Measurements from ENCODE around the gene MGARP.

The MGARP gene

DNA sequence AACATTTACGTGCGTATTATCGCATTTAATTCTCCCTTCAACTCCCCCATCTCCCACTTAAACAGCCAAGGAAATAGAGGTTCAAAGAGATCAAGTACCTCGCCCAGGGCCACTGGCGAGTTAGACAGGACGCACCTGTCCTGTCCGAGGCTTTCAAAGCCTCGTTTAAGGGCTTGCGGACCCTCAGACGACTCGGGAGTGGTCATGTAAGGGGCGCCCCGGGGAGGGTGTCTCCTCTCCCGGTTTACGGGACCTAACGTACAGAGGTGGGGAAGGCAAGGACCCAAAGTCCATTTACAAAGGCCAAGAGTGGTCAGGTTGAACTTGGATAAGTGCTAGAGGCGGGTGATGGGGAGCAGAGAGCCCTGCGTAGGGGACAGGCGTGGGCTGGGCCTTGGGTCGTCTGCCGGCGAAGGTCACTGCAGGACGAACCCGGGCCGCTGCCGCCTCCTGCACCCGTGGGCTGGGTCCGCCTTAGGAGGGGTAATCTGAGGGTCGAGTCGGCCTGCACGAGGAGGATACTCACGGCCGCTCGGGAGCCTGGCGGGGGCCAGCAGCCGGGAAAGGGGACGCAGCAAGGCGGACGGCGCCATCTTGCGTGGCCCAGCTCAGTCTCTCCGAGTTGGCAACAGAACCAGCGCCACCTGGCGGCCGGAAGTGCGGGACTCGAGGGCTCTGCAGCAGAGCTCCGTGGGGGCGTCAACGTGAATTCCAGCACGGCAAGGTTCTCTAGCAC, 15.3 kb upstream of the MGARP start:
- Histone ChIP-seq H3K27ac (ENCODE audit: low read depth, low read length) (no peak overlapping the region), H3K18ac (ENCODE audit: low read length) (peak overlapping the region; percentile 41), H2BK120ac (ENCODE audit: insufficient read depth, low read length, poor library complexity) (peak overlapping the region; percentile 57), H4K12ac (ENCODE audit: low read depth, low read length) (peak overlapping the region; percentile 51), H3K14ac (ENCODE audit: low read length) (peak overlapping the region; percentile 77), H2BK12ac (ENCODE audit: low read length) (no peak overlapping the region), H3K9me3 (ENCODE audit: insufficient read depth, low read depth, low read length) (no peaks in the 10 kb centered on the region), H3K4ac (ENCODE audit: low read depth, low read length) (peak overlapping the region; percentile 2), H3K79me2 (ENCODE audit: control insufficient read depth, insufficient read depth, low read length, poor library complexity) (peaks cover 5% of the 10 kb centered on the region), H3K4me3 (ENCODE audit: low read depth, low read length) (peak overlapping the region; percentile 81), H4K91ac (ENCODE audit: low read depth, low read length) (peak overlapping the region; percentile 59), H3K4me2 (ENCODE audit: low read length) (peak overlapping the region; percentile 79), H3K4me1 (ENCODE audit: control insufficient read depth in 1 of 2, insufficient read depth in 2 of 2, low read length in 2 of 2) (peaks cover 0 to 2% of the 10 kb centered on the region in 2 experiments), H2AFZ (ENCODE audit: insufficient read depth, low read length, poor library complexity) (peak overlapping the region; percentile 56), H4K8ac (ENCODE audit: low read depth, low read length) (peak overlapping the region; percentile 89), H3K79me1 (ENCODE audit: low read length) (peaks cover 4% of the 10 kb centered on the region), H2BK5ac (ENCODE audit: low read depth, low read length, poor library complexity) (no peak overlapping the region), H2AK5ac (ENCODE audit: low read length) (no peak overlapping the region), H3K36me3 (ENCODE audit: control insufficient read depth in 1 of 2, insufficient read depth in 2 of 2, low read length in 2 of 2) (peaks cover 4 to 11% of the 10 kb centered on the region in 2 experiments), H3K23ac (ENCODE audit: low read length) (no peak overlapping the region), H3K27me3 (ENCODE audit: insufficient read depth, low read length) (no peaks in the 10 kb centered on the region), H3K9ac (ENCODE audit: low read length) (peak overlapping the region; percentile 70)
- WGBS (ENCODE audit: extremely low coverage, insufficient coverage, insufficient read length) = no CpG with 5 or more reads among the region's 51 CpGs
- peak; percentile 95 to 99 for DNase-seq

DNA sequence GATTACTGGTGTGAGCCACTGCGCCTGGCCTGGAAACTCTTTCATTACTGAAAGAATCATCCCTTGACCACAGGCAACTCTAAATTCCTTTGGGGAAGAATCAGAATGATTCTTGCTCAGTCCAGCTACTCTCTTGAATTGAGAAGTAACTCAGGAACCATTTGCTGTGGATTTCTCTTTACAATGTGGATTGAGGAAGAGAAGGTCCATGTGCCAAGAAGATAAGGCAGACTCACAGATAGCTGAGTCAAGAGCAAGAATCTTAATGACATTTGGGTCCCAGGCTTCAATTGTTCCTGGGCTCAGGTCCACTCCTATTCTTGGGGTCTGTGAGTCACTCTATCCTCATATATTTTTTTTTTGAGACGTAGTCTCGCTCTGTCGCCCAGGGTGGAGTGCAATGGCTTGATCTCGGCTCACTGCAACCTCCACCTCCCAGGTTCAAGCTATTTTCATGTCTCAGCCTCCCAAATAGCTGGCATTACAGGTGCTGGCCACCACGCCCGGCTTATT, 6.2 kb upstream of the MGARP start:
- Histone ChIP-seq H3K27ac (ENCODE audit: low read depth, low read length) (no peak overlapping the region), H3K27me3 (ENCODE audit: insufficient read depth, low read length) (no peaks in the 10 kb centered on the region), H3K79me1 (ENCODE audit: low read length) (no peaks in the 10 kb centered on the region), H3K4me1 (ENCODE audit: control insufficient read depth in 1 of 2, insufficient read depth in 2 of 2, low read length in 2 of 2) (no peaks in the 10 kb centered on the region), H3K79me2 (ENCODE audit: control insufficient read depth, insufficient read depth, low read length, poor library complexity) (no peaks in the 10 kb centered on the region), H3K9me3 (ENCODE audit: insufficient read depth, low read depth, low read length) (no peaks in the 10 kb centered on the region), H3K4ac (ENCODE audit: low read depth, low read length) (no peak overlapping the region), H4K12ac (ENCODE audit: low read depth, low read length) (no peak overlapping the region), H3K23ac (ENCODE audit: low read length) (no peak overlapping the region), H4K8ac (ENCODE audit: low read depth, low read length) (no peak overlapping the region), H2AK5ac (ENCODE audit: low read length) (no peak overlapping the region), H3K4me2 (ENCODE audit: low read length) (no peak overlapping the region), H3K14ac (ENCODE audit: low read length) (no peak overlapping the region), H2BK5ac (ENCODE audit: low read depth, low read length, poor library complexity) (no peak overlapping the region), H3K18ac (ENCODE audit: low read length) (no peak overlapping the region), H2BK120ac (ENCODE audit: insufficient read depth, low read length, poor library complexity) (no peak overlapping the region), H2BK12ac (ENCODE audit: low read length) (no peak overlapping the region), H4K91ac (ENCODE audit: low read depth, low read length) (no peak overlapping the region), H3K36me3 (ENCODE audit: control insufficient read depth in 1 of 2, insufficient read depth in 2 of 2, low read length in 2 of 2) (peaks cover 5 to 6% of the 10 kb centered on the region in 2 experiments), H3K9ac (ENCODE audit: low read length) (no peak overlapping the region), H2AFZ (ENCODE audit: insufficient read depth, low read length, poor library complexity) (no peak overlapping the region), H3K4me3 (ENCODE audit: low read depth, low read length) (no peak overlapping the region)
- DNase-seq = no peak
- whole genome bisulfite sequencing (ENCODE audit: extremely low coverage, insufficient coverage, insufficient read length) = no CpG with 5 or more reads among the region's 7 CpGs

DNA sequence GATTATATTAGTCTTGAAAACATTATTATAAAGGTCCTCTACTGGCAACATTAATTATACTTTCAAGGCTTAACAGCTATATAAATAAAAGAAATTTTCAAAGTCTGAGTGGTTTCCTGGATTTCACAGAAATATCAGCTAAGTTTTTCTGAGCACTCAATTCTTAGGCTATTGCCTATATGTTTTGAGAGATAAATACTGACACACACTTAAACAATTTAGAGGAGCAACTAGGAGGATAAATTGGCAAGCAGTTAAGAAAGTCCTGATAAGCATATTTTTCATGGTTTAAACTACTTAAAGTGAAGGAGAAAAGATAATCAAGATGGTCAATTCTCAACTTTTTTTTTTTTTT, 2.7 kb upstream of the MGARP start:
- H4K91ac ChIP-seq (ENCODE audit: low read depth, low read length) = no peak overlapping the region
- peak in 1 of 2 donors; percentile 75 for DNase-seq
- H3K9ac ChIP-seq (ENCODE audit: low read length) = no peak overlapping the region
- H2AK5ac ChIP-seq (ENCODE audit: low read length) = no peak overlapping the region
- H4K12ac ChIP-seq (ENCODE audit: low read depth, low read length) = no peak overlapping the region
- H4K8ac ChIP-seq (ENCODE audit: low read depth, low read length) = no peak overlapping the region
- no peak overlapping the region for H3K23ac ChIP-seq (ENCODE audit: low read length)
- peaks cover 6 to 12% of the 10 kb centered on the region in 2 experiments for H3K4me1 ChIP-seq (ENCODE audit: control insufficient read depth in 1 of 2, insufficient read depth in 2 of 2, low read length in 2 of 2)
- no peak overlapping the region for H2BK12ac ChIP-seq (ENCODE audit: low read length)
- no peak overlapping the region for H3K4me2 ChIP-seq (ENCODE audit: low read length)
- no peak overlapping the region for H3K27ac ChIP-seq (ENCODE audit: low read depth, low read length)
- H3K4ac ChIP-seq (ENCODE audit: low read depth, low read length) = no peak overlapping the region
- no peak overlapping the region for H3K18ac ChIP-seq (ENCODE audit: low read length)
- H2AFZ ChIP-seq (ENCODE audit: insufficient read depth, low read length, poor library complexity) = no peak overlapping the region
- no peaks in the 10 kb centered on the region for H3K36me3 ChIP-seq (ENCODE audit: control insufficient read depth in 1 of 2, insufficient read depth in 2 of 2, low read length in 2 of 2)
- no peak overlapping the region for H3K14ac ChIP-seq (ENCODE audit: low read length)
- H2BK120ac ChIP-seq (ENCODE audit: insufficient read depth, low read length, poor library complexity) = no peak overlapping the region
- H3K4me3 ChIP-seq (ENCODE audit: low read depth, low read length) = no peak overlapping the region
- no peaks in the 10 kb centered on the region for H3K79me2 ChIP-seq (ENCODE audit: control insufficient read depth, insufficient read depth, low read length, poor library complexity)
- H3K27me3 ChIP-seq (ENCODE audit: insufficient read depth, low read length) = peaks cover 22% of the 10 kb centered on the region
- H3K79me1 ChIP-seq (ENCODE audit: low read length) = no peaks in the 10 kb centered on the region
- no peak overlapping the region for H2BK5ac ChIP-seq (ENCODE audit: low read depth, low read length, poor library complexity)
- peaks cover 1% of the 10 kb centered on the region for H3K9me3 ChIP-seq (ENCODE audit: insufficient read depth, low read depth, low read length)

DNA sequence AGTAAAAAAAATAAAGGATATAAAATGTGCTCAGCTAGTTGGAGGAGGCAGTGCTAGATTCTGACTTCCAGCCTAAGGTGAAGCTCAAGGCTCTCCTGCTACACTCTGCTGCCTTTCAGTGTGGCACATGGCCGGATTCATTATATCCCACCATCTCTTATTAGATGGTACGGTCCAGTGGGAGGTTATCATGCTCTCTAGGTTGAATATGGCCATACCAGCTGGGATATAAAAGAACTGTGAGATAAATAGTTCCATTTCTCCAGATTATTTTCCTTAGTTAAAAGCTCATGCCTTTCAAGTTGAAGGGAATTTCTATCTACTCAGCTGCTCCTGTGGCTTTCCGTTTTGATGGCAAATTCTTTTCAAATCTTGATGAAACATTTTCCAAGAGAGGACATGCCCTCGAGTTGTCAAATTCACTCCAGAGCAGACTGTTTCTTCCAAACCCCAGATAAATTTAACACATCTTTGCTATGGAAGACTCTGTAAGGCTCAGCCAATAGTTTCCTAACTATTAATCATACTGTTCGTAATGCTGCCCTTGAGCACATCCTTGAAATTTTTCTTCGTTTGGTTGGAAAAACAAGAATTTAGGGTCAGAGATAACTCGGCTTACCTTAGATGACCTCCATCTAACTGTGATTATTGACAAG, 2.2 kb upstream of the MGARP start:
- no peak overlapping the region for H3K14ac ChIP-seq (ENCODE audit: low read length)
- no peak overlapping the region for H2AK5ac ChIP-seq (ENCODE audit: low read length)
- peaks cover 1% of the 10 kb centered on the region for H3K9me3 ChIP-seq (ENCODE audit: insufficient read depth, low read depth, low read length)
- H3K4me1 ChIP-seq (ENCODE audit: control insufficient read depth in 1 of 2, insufficient read depth in 2 of 2, low read length in 2 of 2) = peaks cover 6 to 12% of the 10 kb centered on the region in 2 experiments
- H3K4me3 ChIP-seq (ENCODE audit: low read depth, low read length) = no peak overlapping the region
- H4K12ac ChIP-seq (ENCODE audit: low read depth, low read length) = no peak overlapping the region
- H3K27me3 ChIP-seq (ENCODE audit: insufficient read depth, low read length) = peaks cover 22% of the 10 kb centered on the region
- H3K4ac ChIP-seq (ENCODE audit: low read depth, low read length) = no peak overlapping the region
- no peak overlapping the region for H2BK120ac ChIP-seq (ENCODE audit: insufficient read depth, low read length, poor library complexity)
- H3K36me3 ChIP-seq (ENCODE audit: control insufficient read depth in 1 of 2, insufficient read depth in 2 of 2, low read length in 2 of 2) = no peaks in the 10 kb centered on the region
- no peak overlapping the region for H3K9ac ChIP-seq (ENCODE audit: low read length)
- no peak overlapping the region for H2AFZ ChIP-seq (ENCODE audit: insufficient read depth, low read length, poor library complexity)
- H3K79me2 ChIP-seq (ENCODE audit: control insufficient read depth, insufficient read depth, low read length, poor library complexity) = no peaks in the 10 kb centered on the region
- no peak overlapping the region for H3K18ac ChIP-seq (ENCODE audit: low read length)
- H4K91ac ChIP-seq (ENCODE audit: low read depth, low read length) = no peak overlapping the region
- WGBS (ENCODE audit: extremely low coverage, insufficient coverage, insufficient read length) = no CpG with 5 or more reads among the region's 7 CpGs
- no peak overlapping the region for H2BK5ac ChIP-seq (ENCODE audit: low read depth, low read length, poor library complexity)
- no peak overlapping the region for H3K4me2 ChIP-seq (ENCODE audit: low read length)
- H4K8ac ChIP-seq (ENCODE audit: low read depth, low read length) = no peak overlapping the region
- no peak overlapping the region for H3K27ac ChIP-seq (ENCODE audit: low read depth, low read length)
- no peak overlapping the region for H2BK12ac ChIP-seq (ENCODE audit: low read length)
- H3K23ac ChIP-seq (ENCODE audit: low read length) = no peak overlapping the region
- H3K79me1 ChIP-seq (ENCODE audit: low read length) = no peaks in the 10 kb centered on the region
- peak; percentile 48 to 91 for DNase-seq

Data from trophoblast cell (in vitro differentiated cells and primary cell).